Measurements from ENCODE around the gene PACRG. TPM values are rescaled to one million over a fixed set of nuclear protein-coding genes. Genes with fewer than 3 reads are reported as not detected.

PACRG gene
- total and polyA plus RNA-seq, 2 experiments from 2014 or later, result 0.17 to 0.68 TPM

GRCh38 chr6:162817196-162817595 is 89.4 kb downstream of the PACRG start:
- Mint-ChIP-seq H3K27ac (no peak overlapping the region), H3K36me3 (ENCODE audit: low read depth) (no peaks in the 10 kb centered on the region), H3K9me3 (no peaks in the 10 kb centered on the region), H3K4me3 (no peak overlapping the region), H3K27me3 (ENCODE audit: insufficient read depth, low read depth, poor library complexity) (no peaks in the 10 kb centered on the region), H3K4me1 (no peaks in the 10 kb centered on the region)
- ATAC-seq (no peak), DNase-seq (ENCODE audit: low spot score) (no peak)
- no peaks in the 10 kb centered on the region for H3F3A ChIP-seq (replicated peaks; ENCODE audit: low read depth)
- H3K27ac ChIP-seq (ENCODE audit: low read depth), result no peak overlapping the region
- no peaks in the 10 kb centered on the region for H3K27me3 ChIP-seq (ENCODE audit: insufficient read depth)
- no peaks in the 10 kb centered on the region for H3K9me2 ChIP-seq (ENCODE audit: insufficient read depth)
- no peaks in the 10 kb centered on the region for H3K36me3 ChIP-seq (ENCODE audit: insufficient read depth)
- H3K79me2 ChIP-seq (replicated peaks; ENCODE audit: insufficient read depth), result no peaks in the 10 kb centered on the region
- H3K4me2 ChIP-seq, result no peak overlapping the region
- no peak overlapping the region for H3K4me3 ChIP-seq
- no peaks in the 10 kb centered on the region for H3K4me1 ChIP-seq (ENCODE audit: insufficient read depth)
- TF ChIP-seq, protein P1, sequence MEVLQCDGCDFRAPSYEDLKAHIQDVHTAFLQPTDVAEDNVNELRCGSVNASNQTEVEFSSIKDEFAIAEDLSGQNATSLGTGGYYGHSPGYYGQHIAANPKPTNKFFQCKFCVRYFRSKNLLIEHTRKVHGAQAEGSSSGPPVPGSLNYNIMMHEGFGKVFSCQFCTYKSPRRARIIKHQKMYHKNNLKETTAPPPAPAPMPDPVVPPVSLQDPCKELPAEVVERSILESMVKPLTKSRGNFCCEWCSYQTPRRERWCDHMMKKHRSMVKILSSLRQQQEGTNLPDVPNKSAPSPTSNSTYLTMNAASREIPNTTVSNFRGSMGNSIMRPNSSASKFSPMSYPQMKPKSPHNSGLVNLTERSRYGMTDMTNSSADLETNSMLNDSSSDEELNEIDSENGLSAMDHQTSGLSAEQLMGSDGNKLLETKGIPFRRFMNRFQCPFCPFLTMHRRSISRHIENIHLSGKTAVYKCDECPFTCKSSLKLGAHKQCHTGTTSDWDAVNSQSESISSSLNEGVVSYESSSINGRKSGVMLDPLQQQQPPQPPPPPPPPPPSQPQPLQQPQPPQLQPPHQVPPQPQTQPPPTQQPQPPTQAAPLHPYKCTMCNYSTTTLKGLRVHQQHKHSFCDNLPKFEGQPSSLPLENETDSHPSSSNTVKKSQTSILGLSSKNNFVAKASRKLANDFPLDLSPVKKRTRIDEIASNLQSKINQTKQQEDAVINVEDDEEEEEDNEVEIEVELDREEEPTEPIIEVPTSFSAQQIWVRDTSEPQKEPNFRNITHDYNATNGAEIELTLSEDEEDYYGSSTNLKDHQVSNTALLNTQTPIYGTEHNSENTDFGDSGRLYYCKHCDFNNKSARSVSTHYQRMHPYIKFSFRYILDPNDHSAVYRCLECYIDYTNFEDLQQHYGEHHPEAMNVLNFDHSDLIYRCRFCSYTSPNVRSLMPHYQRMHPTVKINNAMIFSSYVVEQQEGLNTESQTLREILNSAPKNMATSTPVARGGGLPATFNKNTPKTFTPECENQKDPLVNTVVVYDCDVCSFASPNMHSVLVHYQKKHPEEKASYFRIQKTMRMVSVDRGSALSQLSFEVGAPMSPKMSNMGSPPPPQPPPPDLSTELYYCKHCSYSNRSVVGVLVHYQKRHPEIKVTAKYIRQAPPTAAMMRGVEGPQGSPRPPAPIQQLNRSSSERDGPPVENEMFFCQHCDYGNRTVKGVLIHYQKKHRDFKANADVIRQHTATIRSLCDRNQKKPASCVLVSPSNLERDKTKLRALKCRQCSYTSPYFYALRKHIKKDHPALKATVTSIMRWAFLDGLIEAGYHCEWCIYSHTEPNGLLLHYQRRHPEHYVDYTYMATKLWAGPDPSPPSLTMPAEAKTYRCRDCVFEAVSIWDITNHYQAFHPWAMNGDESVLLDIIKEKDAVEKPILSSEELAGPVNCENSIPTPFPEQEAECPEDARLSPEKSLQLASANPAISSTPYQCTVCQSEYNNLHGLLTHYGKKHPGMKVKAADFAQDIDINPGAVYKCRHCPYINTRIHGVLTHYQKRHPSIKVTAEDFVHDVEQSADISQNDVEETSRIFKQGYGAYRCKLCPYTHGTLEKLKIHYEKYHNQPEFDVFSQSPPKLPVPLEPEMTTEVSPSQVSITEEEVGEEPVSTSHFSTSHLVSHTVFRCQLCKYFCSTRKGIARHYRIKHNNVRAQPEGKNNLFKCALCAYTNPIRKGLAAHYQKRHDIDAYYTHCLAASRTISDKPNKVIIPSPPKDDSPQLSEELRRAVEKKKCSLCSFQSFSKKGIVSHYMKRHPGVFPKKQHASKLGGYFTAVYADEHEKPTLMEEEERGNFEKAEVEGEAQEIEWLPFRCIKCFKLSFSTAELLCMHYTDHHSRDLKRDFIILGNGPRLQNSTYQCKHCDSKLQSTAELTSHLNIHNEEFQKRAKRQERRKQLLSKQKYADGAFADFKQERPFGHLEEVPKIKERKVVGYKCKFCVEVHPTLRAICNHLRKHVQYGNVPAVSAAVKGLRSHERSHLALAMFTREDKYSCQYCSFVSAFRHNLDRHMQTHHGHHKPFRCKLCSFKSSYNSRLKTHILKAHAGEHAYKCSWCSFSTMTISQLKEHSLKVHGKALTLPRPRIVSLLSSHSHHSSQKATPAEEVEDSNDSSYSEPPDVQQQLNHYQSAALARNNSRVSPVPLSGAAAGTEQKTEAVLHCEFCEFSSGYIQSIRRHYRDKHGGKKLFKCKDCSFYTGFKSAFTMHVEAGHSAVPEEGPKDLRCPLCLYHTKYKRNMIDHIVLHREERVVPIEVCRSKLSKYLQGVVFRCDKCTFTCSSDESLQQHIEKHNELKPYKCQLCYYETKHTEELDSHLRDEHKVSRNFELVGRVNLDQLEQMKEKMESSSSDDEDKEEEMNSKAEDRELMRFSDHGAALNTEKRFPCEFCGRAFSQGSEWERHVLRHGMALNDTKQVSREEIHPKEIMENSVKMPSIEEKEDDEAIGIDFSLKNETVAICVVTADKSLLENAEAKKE (CRISPR knock-in tag; IDR thresholded peaks at IDR 0.05), result no peak
- TF ChIP-seq EZH2 (IDR thresholded peaks at IDR 0.05; ENCODE audit: low read depth, unreplicated experiment) (no peak), NANOG (IDR thresholded peaks at IDR 0.05; ENCODE audit: borderline replicate concordance) (no peak), CTCF (conservative IDR thresholded peaks at IDR 0.05; ENCODE audit: low read depth in 2 of 2) (no peak), ZNF331 (CRISPR knock-in tag; IDR thresholded peaks at IDR 0.05; ENCODE audit: low read depth) (no peak)
- TF ChIP-seq, protein P2, sequence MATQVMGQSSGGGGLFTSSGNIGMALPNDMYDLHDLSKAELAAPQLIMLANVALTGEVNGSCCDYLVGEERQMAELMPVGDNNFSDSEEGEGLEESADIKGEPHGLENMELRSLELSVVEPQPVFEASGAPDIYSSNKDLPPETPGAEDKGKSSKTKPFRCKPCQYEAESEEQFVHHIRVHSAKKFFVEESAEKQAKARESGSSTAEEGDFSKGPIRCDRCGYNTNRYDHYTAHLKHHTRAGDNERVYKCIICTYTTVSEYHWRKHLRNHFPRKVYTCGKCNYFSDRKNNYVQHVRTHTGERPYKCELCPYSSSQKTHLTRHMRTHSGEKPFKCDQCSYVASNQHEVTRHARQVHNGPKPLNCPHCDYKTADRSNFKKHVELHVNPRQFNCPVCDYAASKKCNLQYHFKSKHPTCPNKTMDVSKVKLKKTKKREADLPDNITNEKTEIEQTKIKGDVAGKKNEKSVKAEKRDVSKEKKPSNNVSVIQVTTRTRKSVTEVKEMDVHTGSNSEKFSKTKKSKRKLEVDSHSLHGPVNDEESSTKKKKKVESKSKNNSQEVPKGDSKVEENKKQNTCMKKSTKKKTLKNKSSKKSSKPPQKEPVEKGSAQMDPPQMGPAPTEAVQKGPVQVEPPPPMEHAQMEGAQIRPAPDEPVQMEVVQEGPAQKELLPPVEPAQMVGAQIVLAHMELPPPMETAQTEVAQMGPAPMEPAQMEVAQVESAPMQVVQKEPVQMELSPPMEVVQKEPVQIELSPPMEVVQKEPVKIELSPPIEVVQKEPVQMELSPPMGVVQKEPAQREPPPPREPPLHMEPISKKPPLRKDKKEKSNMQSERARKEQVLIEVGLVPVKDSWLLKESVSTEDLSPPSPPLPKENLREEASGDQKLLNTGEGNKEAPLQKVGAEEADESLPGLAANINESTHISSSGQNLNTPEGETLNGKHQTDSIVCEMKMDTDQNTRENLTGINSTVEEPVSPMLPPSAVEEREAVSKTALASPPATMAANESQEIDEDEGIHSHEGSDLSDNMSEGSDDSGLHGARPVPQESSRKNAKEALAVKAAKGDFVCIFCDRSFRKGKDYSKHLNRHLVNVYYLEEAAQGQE (IDR thresholded peaks at IDR 0.05; ENCODE audit: unreplicated experiment), result no peak
- TF ChIP-seq, protein P3, sequence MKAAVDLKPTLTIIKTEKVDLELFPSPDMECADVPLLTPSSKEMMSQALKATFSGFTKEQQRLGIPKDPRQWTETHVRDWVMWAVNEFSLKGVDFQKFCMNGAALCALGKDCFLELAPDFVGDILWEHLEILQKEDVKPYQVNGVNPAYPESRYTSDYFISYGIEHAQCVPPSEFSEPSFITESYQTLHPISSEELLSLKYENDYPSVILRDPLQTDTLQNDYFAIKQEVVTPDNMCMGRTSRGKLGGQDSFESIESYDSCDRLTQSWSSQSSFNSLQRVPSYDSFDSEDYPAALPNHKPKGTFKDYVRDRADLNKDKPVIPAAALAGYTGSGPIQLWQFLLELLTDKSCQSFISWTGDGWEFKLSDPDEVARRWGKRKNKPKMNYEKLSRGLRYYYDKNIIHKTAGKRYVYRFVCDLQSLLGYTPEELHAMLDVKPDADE (IDR thresholded peaks at IDR 0.05), result no peak
- H2AFZ ChIP-seq, result 0 out of 2 replicates have a peak overlapping the region, but pooled peaks have one; percentile 33
- no peaks in the 10 kb centered on the region for H4K20me1 ChIP-seq (replicated peaks; ENCODE audit: insufficient read depth)
